Adrenal gland (tissue), 12 donors: ENCODE measurements around the gene MPP2. TPM values are rescaled to one million over a fixed set of nuclear protein-coding genes. Genes with fewer than 3 reads are reported as not detected.
"Not testable (repeated sequence)": the region's sequence is repeated elsewhere in the genome, so short reads cannot be mapped to it uniquely, and the experiment has no call there.

Experiments
- DNase-seq, 7 donors: peaks; one replicate each; pipeline ENCODE4 v3.0.0-alpha.2; 2019 to 2020
- H3K27ac ChIP-seq, 5 donors: fragments of 200-600 bp; sonication (generic) in 4 of 5; 1 replicate in 3 of 5; 2 replicates in 2 of 5; pipeline versions ENCODE4 v1.5.1 to v1.8.0; 2016 to 2020; ENCODE audit warnings: mild to moderate bottlenecking in 1 of 5
- H3K27me3 ChIP-seq: fragments of 200-600 bp; 2 replicates; pipeline ENCODE4 v1.8.0; 2021
- H3K36me3 ChIP-seq, 2 donors: fragments of 200-600 bp; replicated peaks in 1 of 2; 1 replicate in 1 of 2; 2 replicates in 1 of 2; pipeline versions ENCODE4 v1.5.1 to v1.8.0; 2018 to 2022
- H3K4me1 ChIP-seq, 2 donors: fragments of 200-600 bp; replicated peaks in 1 of 2; 1 replicate in 1 of 2; 2 replicates in 1 of 2; pipeline versions ENCODE4 v1.5.1 to v1.8.0; 2018 to 2021
- H3K4me3 ChIP-seq, 4 donors: fragments of 200-600 bp; sonication (generic) in 3 of 4; one replicate each; pipeline ENCODE4 v1.5.1; 2016 to 2018
- H3K9me3 ChIP-seq, 3 donors: fragments of 200-600 bp; sonication (generic) in 1 of 3; replicated peaks in 1 of 3; 1 replicate in 2 of 3; 2 replicates in 1 of 3; pipeline versions ENCODE4 v1.5.1 to v1.8.0; 2016 to 2021
- CTCF ChIP-seq, 6 experiments: fragments of 450-650 bp in 4 of 6; fragments of 200-600 bp in 2 of 6; sonication (generic) in 1 of 6; IDR thresholded peaks; 1 replicate in 5 of 6; 2 replicates in 1 of 6; pipeline versions ENCODE4 v1.5.1 to v1.8.0; 2016 to 2021; ENCODE audit warnings: antibody characterized with exemption in 6 of 6, mild to moderate bottlenecking in 2 of 6, moderate library complexity in 1 of 6
- POLR2A ChIP-seq, 2 donors: fragments of 450-650 bp; IDR thresholded peaks; one replicate each; pipeline ENCODE4 v1.6.1; 2017; ENCODE audit warnings: antibody characterized with exemption in 2 of 2, mild to moderate bottlenecking in 2 of 2, moderate library complexity in 1 of 2
- WGBS, 4 donors: extraction: QIAGEN DNeasy Blood & Tissue Kit in 2 of 4; methylation state at CpG; one replicate each; pipeline versions ENCODE4 v1.1.5 to v1.1.7; 2013 to 2017; 5-methylcytosine and 5-hydroxymethylcytosine counted together
- intact Hi-C, 2 donors: fragments of 100-400 bp; cut with DNase I; formaldehyde crosslinking; loops; one replicate each; pipeline versions ENCODE4 v1.14.1 to v1.15.0; 2022 to 2023
- polyA plus RNA-seq, 3 donors: library from polyadenylated mRNA; stranded (reverse); fragments of 200-250 nt in 2 of 3; fragments of 350-450 nt in 1 of 3; fragmentation: Illumina TruSeq in 1 of 3; extraction: RNeasy Lipid Tissue Mini Kit (QIAGEN cat#74804) in 1 of 3; gene quantifications; one replicate each; pipeline ENCODE4 v1.2.3, GENCODE V29; 2013 to 2014
- total RNA-seq, 9 donors: library from RNA; depleted of rRNA in 4 of 9; stranded (reverse); fragments of >200 nt in 4 of 9; fragments of 120-200 nt in 1 of 9; fragmentation: NEBNext Ultra II Directional in 1 of 9; extraction: Animal tissue kit (Norgen Biotek cat#: 25700) in 1 of 9; gene quantifications; one replicate each; pipeline versions ENCODE4 v1.1.0 to v1.2.4, GENCODE V29; 2013 to 2023
- donor health status: healthy with polysubstance abuse.
- donor health status: Bipolar disorder and iron deficiency.
- donor health status: DM: yes; HTN: yes; CAD: no.
- donor health status: DM: no; HTN: no; CAD: no.
- donor health status: DM: no; HTN: no; CAD: no.
- donor health status: DM: yes; HTN: yes; CAD: no.

MPP2 gene
- total and polyA plus RNA-seq, 12 donors = 0.29 to 16.0 (median 2.4) TPM

GRCh38 chr17:43845766-43846165 lies 61.6 kb downstream of the MPP2 start:
- Histone ChIP-seq H3K4me1 (no peaks in the 10 kb centered on the region), H3K27me3 (no peaks in the 10 kb centered on the region), H3K9me3 (no peaks in the 10 kb centered on the region), H3K36me3 (no peaks in the 10 kb centered on the region), H3K4me3 (no peak overlapping the region), H3K27ac (no peak overlapping the region)
- intact Hi-C loops = loop anchor here (5.0 to 10.0 kb wide), 3 partner anchors 63 to 151 kb away; partner anchors contain the start of gene CFAP97D1 (in 1 of the 2)
- DNase-seq = no peak
- TF ChIP-seq POLR2A (IDR thresholded peaks at IDR 0.05) (no peak), CTCF (IDR thresholded peaks at IDR 0.05) (no peak)
- WGBS, 4 donors = 61 to 67% (median 63%) methylated on average over 4 of the region's 4 CpGs

GRCh38 chr17:43844241-43844640 lies 63.1 kb downstream of the MPP2 start:
- DNase-seq = no peak
- WGBS, 4 donors = 75 to 85% (median 81%) methylated on average over 3 to 5 of the region's 5 CpGs
- Histone ChIP-seq H3K36me3 (no peaks in the 10 kb centered on the region), H3K9me3 (no peaks in the 10 kb centered on the region), H3K4me1 (peaks cover 0 to 9% of the 10 kb centered on the region in 2 donors), H3K4me3 (no peak overlapping the region), H3K27me3 (no peaks in the 10 kb centered on the region), H3K27ac (no peak overlapping the region)
- intact Hi-C loops = loop anchor here (10.0 kb wide), 2 partner anchors 79 to 149 kb away; no protein-coding TSS in a partner anchor
- TF ChIP-seq POLR2A (IDR thresholded peaks at IDR 0.05) (no peak), CTCF (IDR thresholded peaks at IDR 0.05) (no peak)

- no peak for DNase-seq
- no peaks in the 10 kb centered on the region for H3K36me3 ChIP-seq
- WGBS, 4 donors = 63 to 71% (median 63%) methylated on average over 5 to 7 of the region's 7 CpGs
- no peaks in the 10 kb centered on the region for H3K27me3 ChIP-seq
- peaks cover 0 to 9% of the 10 kb centered on the region in 2 donors for H3K4me1 ChIP-seq
- no peak overlapping the region for H3K27ac ChIP-seq
- H3K9me3 ChIP-seq = no peaks in the 10 kb centered on the region
- intact Hi-C loops = loop anchor here (10.0 kb wide), 2 partner anchors 78 to 148 kb away; no protein-coding TSS in a partner anchor
- TF ChIP-seq CTCF (IDR thresholded peaks at IDR 0.05) = no peak
- TF ChIP-seq POLR2A (IDR thresholded peaks at IDR 0.05) = no peak
- H3K4me3 ChIP-seq = no peak overlapping the region
These were observed 64.4 kb downstream of the MPP2 start for GRCh38 chr17:43842975-43843325.

- 81 to 83% (median 82%) methylated on average over 31 to 53 of the region's 54 CpGs for WGBS, 4 donors
- not testable (repeated sequence) for H3K27me3 ChIP-seq, DNase-seq, H3K9me3 ChIP-seq, H3K4me3 ChIP-seq, H3K4me1 ChIP-seq, H3K36me3 ChIP-seq
- intact Hi-C loops = loop anchor here (10.0 kb wide), 2 partner anchors 78 to 148 kb away; no protein-coding TSS in a partner anchor
- peak overlapping the region in 1 of 5 donors; percentile 15 for H3K27ac ChIP-seq
These were observed 65.0 kb downstream of the MPP2 start for GRCh38 chr17:43842091-43842974.
